ENCODE data around the gene MYLK4. TPM values are rescaled to one million over a fixed set of nuclear protein-coding genes. Genes with fewer than 3 reads are reported as not detected.

Gene MYLK4
- total RNA-seq, 1 donor from 2014 or later, result 1.1 TPM

DNA sequence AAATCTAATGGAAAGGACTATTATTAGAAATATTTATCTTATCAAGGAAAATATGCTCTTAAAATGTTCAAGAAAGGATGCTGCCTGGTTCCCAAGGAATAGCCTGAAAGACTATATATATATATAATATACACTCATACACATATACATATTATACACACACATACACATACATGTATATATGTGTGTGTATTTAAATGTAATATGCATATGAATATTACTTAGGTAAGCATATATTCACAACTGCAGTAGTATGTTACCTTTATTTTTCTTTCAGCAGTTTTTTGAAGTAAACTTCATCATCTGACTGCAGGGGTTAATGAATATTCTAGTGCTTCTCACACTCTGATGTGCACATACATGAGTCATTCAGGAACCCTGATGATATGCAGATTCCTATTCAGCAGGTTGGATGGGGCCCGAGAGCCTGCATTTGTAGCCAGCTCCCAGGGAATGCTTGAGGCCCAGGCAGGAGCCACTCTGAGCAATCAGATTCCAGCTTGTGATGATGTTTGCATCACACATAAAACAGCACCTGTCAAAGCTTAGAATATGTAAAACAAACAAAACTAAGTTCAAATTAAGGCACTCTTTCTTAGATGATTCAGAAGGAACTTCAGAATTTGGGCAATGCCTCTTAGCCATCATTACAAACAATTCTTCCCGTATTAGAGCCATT is 16.1 kb downstream of the MYLK4 start:
- H3K36me3 Mint-ChIP-seq (ENCODE audit: low read depth), result no peaks in the 10 kb centered on the region
- H3K9me3 Mint-ChIP-seq (ENCODE audit: low read depth), result no peaks in the 10 kb centered on the region
- no peak overlapping the region for H3K27ac Mint-ChIP-seq (ENCODE audit: unreplicated experiment)
- no peak overlapping the region for H3K4me3 Mint-ChIP-seq (ENCODE audit: unreplicated experiment)
- H3K27me3 Mint-ChIP-seq (ENCODE audit: low read depth), result no peaks in the 10 kb centered on the region
- H3K4me1 Mint-ChIP-seq (ENCODE audit: low read depth), result peaks cover 23% of the 10 kb centered on the region
- TF ChIP-seq, protein P1, sequence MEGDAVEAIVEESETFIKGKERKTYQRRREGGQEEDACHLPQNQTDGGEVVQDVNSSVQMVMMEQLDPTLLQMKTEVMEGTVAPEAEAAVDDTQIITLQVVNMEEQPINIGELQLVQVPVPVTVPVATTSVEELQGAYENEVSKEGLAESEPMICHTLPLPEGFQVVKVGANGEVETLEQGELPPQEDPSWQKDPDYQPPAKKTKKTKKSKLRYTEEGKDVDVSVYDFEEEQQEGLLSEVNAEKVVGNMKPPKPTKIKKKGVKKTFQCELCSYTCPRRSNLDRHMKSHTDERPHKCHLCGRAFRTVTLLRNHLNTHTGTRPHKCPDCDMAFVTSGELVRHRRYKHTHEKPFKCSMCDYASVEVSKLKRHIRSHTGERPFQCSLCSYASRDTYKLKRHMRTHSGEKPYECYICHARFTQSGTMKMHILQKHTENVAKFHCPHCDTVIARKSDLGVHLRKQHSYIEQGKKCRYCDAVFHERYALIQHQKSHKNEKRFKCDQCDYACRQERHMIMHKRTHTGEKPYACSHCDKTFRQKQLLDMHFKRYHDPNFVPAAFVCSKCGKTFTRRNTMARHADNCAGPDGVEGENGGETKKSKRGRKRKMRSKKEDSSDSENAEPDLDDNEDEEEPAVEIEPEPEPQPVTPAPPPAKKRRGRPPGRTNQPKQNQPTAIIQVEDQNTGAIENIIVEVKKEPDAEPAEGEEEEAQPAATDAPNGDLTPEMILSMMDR (IDR thresholded peaks at IDR 0.05), result no peak
- no peak for DNase-seq (ENCODE audit: low spot score)

DNA sequence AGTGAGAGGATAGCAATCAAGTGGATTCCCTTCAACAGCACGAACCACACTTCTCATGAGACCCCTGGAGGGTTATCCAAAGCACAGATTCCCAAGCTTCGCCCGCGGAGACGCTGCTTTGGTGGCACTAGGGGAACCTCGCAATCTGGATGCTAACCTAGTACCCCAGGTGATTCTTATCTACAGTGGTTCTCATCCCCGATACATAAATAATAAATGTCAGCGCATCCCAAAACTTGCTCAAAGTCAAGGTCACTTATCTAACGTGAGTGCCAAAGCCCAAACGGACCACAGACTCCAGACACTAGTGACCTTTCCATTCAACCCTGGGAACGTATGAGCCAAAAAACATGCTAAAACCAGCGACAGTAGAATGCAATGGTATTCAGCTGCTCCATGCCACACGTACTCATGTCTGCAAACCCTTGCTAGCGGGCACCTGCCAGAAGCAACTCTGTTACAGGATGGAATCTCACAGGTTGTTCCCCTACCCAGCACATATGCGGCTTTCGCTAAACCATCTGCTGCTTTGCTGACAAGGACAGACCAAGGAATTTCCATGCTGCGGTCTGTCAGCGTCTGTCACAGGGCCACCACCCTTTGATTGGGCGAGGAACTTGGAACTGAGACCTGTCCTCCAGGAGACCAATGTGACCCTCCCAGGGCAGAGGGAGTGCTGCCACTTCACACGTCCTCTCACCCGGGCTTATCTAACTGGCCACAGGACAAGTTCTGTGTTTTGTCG is 16.8 kb downstream of the MYLK4 start:
- no peak overlapping the region for H3K27ac Mint-ChIP-seq (ENCODE audit: unreplicated experiment)
- H3K27me3 Mint-ChIP-seq (ENCODE audit: low read depth), result no peaks in the 10 kb centered on the region
- no peak for DNase-seq (ENCODE audit: low spot score)
- H3K4me1 Mint-ChIP-seq (ENCODE audit: low read depth), result peaks cover 23% of the 10 kb centered on the region
- no peak overlapping the region for H3K4me3 Mint-ChIP-seq (ENCODE audit: unreplicated experiment)
- no peaks in the 10 kb centered on the region for H3K36me3 Mint-ChIP-seq (ENCODE audit: low read depth)
- no peaks in the 10 kb centered on the region for H3K9me3 Mint-ChIP-seq (ENCODE audit: low read depth)
- TF ChIP-seq, protein P1 (IDR thresholded peaks at IDR 0.05), result no peak

DNA sequence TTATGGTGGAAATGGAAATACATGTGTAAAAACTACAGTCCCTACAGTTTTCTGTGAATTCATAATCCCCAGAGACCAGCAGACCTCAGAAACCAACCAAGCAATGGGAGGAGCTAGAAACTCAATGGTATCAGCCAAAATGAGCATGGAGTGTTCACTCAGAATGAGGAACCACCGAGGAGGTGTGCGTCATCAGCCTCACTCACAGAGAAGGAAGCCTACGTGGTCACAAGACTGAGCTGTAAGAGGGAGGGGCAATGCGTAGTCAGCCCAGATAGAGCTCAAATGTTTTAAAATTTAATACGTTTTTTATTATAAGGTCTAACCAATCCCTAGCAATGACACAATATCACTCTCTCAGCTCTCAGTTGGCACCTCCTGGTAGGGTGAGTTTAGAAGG is 17.4 kb downstream of the MYLK4 start:
- Mint-ChIP-seq H3K27ac (ENCODE audit: unreplicated experiment) (no peak overlapping the region), H3K36me3 (ENCODE audit: low read depth) (no peaks in the 10 kb centered on the region), H3K9me3 (ENCODE audit: low read depth) (no peaks in the 10 kb centered on the region), H3K4me3 (ENCODE audit: unreplicated experiment) (no peak overlapping the region), H3K27me3 (ENCODE audit: low read depth) (no peaks in the 10 kb centered on the region), H3K4me1 (ENCODE audit: low read depth) (peaks cover 20% of the 10 kb centered on the region)
- TF ChIP-seq, protein P1 (IDR thresholded peaks at IDR 0.05), result no peak
- no peak for DNase-seq (ENCODE audit: low spot score)

DNA sequence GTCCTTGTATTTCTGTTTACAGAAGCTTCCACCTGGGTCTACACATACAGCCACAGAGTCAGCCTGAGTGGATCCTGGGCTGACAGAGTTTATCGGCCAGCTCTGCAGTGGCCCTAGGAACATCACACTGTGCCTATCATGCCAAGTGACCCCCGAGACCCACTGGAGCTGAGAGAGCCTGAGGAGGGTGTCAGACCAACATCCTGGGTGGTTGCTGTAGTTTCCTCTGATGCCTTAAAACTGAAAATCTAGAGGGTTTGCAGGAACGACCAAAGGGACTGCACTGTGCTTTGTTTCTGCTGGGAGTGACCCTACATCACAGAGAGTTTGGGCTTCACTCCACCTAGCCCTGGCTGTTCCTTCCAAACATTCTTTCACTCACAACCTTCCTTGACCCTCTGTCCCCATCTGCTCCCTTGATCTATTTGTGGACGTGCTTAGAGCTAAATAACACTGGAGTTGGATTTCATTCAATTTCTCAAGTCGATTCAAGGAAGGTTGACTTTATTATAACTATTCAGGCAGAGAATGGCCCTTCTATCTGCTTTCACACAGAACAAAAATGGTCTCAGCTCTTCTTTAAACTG is 18.1 kb downstream of the MYLK4 start:
- H3K4me3 Mint-ChIP-seq (ENCODE audit: unreplicated experiment), result no peak overlapping the region
- TF ChIP-seq, protein P1 (IDR thresholded peaks at IDR 0.05), result no peak
- no peak for DNase-seq (ENCODE audit: low spot score)
- peaks cover 18% of the 10 kb centered on the region for H3K4me1 Mint-ChIP-seq (ENCODE audit: low read depth)
- no peaks in the 10 kb centered on the region for H3K27me3 Mint-ChIP-seq (ENCODE audit: low read depth)
- H3K9me3 Mint-ChIP-seq (ENCODE audit: low read depth), result no peaks in the 10 kb centered on the region
- H3K27ac Mint-ChIP-seq (ENCODE audit: unreplicated experiment), result no peak overlapping the region
- no peaks in the 10 kb centered on the region for H3K36me3 Mint-ChIP-seq (ENCODE audit: low read depth)

DNA sequence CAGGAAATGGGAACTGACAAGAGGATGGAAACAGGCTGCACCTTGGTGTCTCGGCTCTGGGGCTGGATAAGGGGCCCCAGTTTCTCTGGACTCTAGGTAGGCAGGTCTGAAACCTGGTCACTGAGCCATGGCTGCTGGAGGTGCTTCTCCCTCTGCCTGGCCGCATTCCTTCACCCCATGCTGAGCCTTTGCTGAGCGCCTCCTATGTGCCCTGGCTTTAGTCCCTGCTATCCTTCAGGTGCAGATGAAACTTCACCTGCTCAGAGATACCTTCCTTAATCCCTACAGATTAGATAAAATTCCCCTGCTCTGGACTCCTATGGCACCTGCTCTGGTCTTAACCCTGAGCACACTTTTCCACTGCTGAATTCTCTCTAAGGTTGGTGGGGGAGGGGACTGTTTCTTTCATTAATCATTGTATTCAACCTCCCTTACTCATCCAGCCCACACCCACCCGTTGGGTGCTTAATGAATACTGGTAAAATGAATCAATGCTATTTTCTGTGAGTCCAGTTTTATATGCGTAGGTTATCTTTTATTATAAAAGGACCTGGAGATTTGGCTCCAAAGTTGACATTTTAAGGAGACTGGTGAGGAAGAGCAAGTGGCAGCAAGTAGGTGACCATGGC is 19.3 kb downstream of the MYLK4 start:
- TF ChIP-seq, protein P1 (IDR thresholded peaks at IDR 0.05), result no peak
- no peak for DNase-seq (ENCODE audit: low spot score)
- H3K4me3 Mint-ChIP-seq (ENCODE audit: unreplicated experiment), result no peak overlapping the region
- no peaks in the 10 kb centered on the region for H3K27me3 Mint-ChIP-seq (ENCODE audit: low read depth)
- H3K9me3 Mint-ChIP-seq (ENCODE audit: low read depth), result no peaks in the 10 kb centered on the region
- H3K27ac Mint-ChIP-seq (ENCODE audit: unreplicated experiment), result no peak overlapping the region
- H3K36me3 Mint-ChIP-seq (ENCODE audit: low read depth), result no peaks in the 10 kb centered on the region
- peaks cover 18% of the 10 kb centered on the region for H3K4me1 Mint-ChIP-seq (ENCODE audit: low read depth)

Data from chondrocyte (in vitro differentiated cells).